ENCODE data around the gene COX7A2L.

- TF ChIP-seq POLR2AphosphoS5 (IDR thresholded peaks at IDR 0.05; ENCODE audit: low read depth, low read length) (no peak), REST (IDR thresholded peaks at IDR 0.05; ENCODE audit: insufficient read depth in 1 of 2, low read depth in 2 of 2, low read length in 2 of 2) (no peak), TAF1 (IDR thresholded peaks at IDR 0.05; ENCODE audit: borderline replicate concordance, insufficient read depth, low read length) (no peak), FOXP2 (optimal IDR thresholded peaks at IDR 0.05; ENCODE audit: borderline replicate concordance, extremely low read depth, extremely low read length, insufficient read depth) (no peak), SIN3A (IDR thresholded peaks at IDR 0.05; ENCODE audit: borderline replicate concordance, insufficient read depth, low read length) (no peak)
Observed at GRCh38 chr2:42319265-42319664, 41.8 kb downstream of the COX7A2L start.
